Activated CD4-positive, CD25-positive, alpha-beta regulatory T cell treated with anti-CD3 and anti-CD28 coated beads, Interleukin-2, amount 50 U/mL, for 72 hours (primary cell): Measurements from ENCODE around the gene SLC38A3.
"Not testable (repeated sequence)": the region's sequence is repeated elsewhere in the genome, so short reads cannot be mapped to it uniquely, and the experiment has no call there.

Source experiments
- DNase-seq: peaks from one replicate; pipeline ENCODE4 v3.0.0; 2021

SLC38A3 gene

GRCh38 chr3:50211930-50212329 is 6.9 kb downstream of the SLC38A3 start:
- no peak for DNase-seq

GRCh38 chr3:50212502-50212901 is 7.4 kb downstream of the SLC38A3 start:
- no peak for DNase-seq

- DNase-seq = no peak
Measured at GRCh38 chr3:50212971-50213370, 7.9 kb downstream of the SLC38A3 start.

GRCh38 chr3:50213373-50213772 is 8.3 kb downstream of the SLC38A3 start:
- DNase-seq = no peak

GRCh38 chr3:50214824-50215223 is 9.8 kb downstream of the SLC38A3 start:
- DNase-seq = no peak

- no peak for DNase-seq
Measured at GRCh38 chr3:50215529-50215928, 10.5 kb downstream of the SLC38A3 start.

GRCh38 chr3:50217681-50218080 is 12.6 kb downstream of the SLC38A3 start:
- no peak for DNase-seq

- DNase-seq = no peak
Measured at GRCh38 chr3:50218448-50218847, 13.4 kb downstream of the SLC38A3 start.

GRCh38 chr3:50219285-50219684 is 14.2 kb downstream of the SLC38A3 start:
- DNase-seq = no peak

- DNase-seq = no peak
Measured at GRCh38 chr3:50220109-50220508, 15.0 kb downstream of the SLC38A3 start.

- DNase-seq = no peak
Measured at GRCh38 chr3:50221051-50221410, 16.0 kb downstream of the SLC38A3 start.

- no peak for DNase-seq
Measured at GRCh38 chr3:50221411-50222168, 16.5 kb downstream of the SLC38A3 start.

- no peak for DNase-seq
Measured at GRCh38 chr3:50222169-50222528, 17.1 kb downstream of the SLC38A3 start.

- no peak for DNase-seq
Measured at GRCh38 chr3:50224639-50225038, 19.6 kb downstream of the SLC38A3 start.

GRCh38 chr3:50226888-50227389 is 21.9 kb downstream of the SLC38A3 start:
- DNase-seq = peak; percentile 52

GRCh38 chr3:50227390-50228183 is 22.5 kb downstream of the SLC38A3 start:
- DNase-seq = peak; percentile 91

- DNase-seq = not testable (repeated sequence)
Measured at GRCh38 chr3:50228184-50228763, 23.2 kb downstream of the SLC38A3 start.

GRCh38 chr3:50229490-50229889 is 24.4 kb downstream of the SLC38A3 start:
- no peak for DNase-seq

GRCh38 chr3:50230104-50230793 is 25.2 kb downstream of the SLC38A3 start:
- DNase-seq = no peak

- no peak for DNase-seq
Measured at GRCh38 chr3:50230794-50231125, 25.7 kb downstream of the SLC38A3 start.

- DNase-seq = no peak
Measured at GRCh38 chr3:50231581-50231980, 26.5 kb downstream of the SLC38A3 start.

- DNase-seq = no peak
Measured at GRCh38 chr3:50232303-50232702, 27.2 kb downstream of the SLC38A3 start.

GRCh38 chr3:50233176-50233575 is 28.1 kb downstream of the SLC38A3 start:
- DNase-seq = no peak
